Upper lobe of left lung (tissue), 6 donors: ENCODE measurements around the gene C15orf40. TPM values are rescaled to one million over a fixed set of nuclear protein-coding genes. Genes with fewer than 3 reads are reported as not detected.

Experiments used
- ATAC-seq, 2 donors: fragments of 200-7000 bp; cut with Tn5 transposase; one replicate each; pipeline ENCODE4 v1.9.1; 2022; ENCODE audit warnings: mild to moderate bottlenecking in 2 of 2, moderate library complexity in 2 of 2; ENCODE audit not compliant: low FRiP score in 2 of 2
- DNase-seq, 2 donors: peaks; one replicate each; pipeline ENCODE4 v3.0.0-alpha.2; 2019 to 2020
- H3K27ac ChIP-seq, 4 donors: fragments of 200-600 bp; sonication (generic); one replicate each; pipeline ENCODE4 v1.5.1; 2016 to 2019
- H3K27me3 ChIP-seq, 4 donors: fragments of 200-600 bp; sonication (generic); one replicate each; pipeline ENCODE4 v1.5.1; 2017 to 2019
- H3K36me3 ChIP-seq, 4 donors: fragments of 200-600 bp; sonication (generic); one replicate each; pipeline ENCODE4 v1.5.1; 2016 to 2019
- H3K4me1 ChIP-seq, 4 donors: fragments of 200-600 bp; sonication (generic); one replicate each; pipeline ENCODE4 v1.5.1; 2018 to 2019
- H3K4me3 ChIP-seq, 4 donors: fragments of 200-600 bp; sonication (generic); one replicate each; pipeline ENCODE4 v1.5.1; 2017 to 2019; ENCODE audit warnings: mild to moderate bottlenecking in 2 of 4, moderate library complexity in 1 of 4
- H3K9me3 ChIP-seq, 4 donors: fragments of 200-600 bp; sonication (generic); one replicate each; pipeline ENCODE4 v1.5.1; 2018 to 2019
- EP300 ChIP-seq, 4 donors: sonication (generic); formaldehyde crosslinking; IDR thresholded peaks; one replicate each; pipeline ENCODE4 v1.5.1; 2017; ENCODE audit warnings: antibody characterized with exemption in 4 of 4, control low read depth in 2 of 4
- POLR2A ChIP-seq, 4 donors: fragments of 450-650 bp; IDR thresholded peaks; one replicate each; pipeline ENCODE4 v1.5.1; 2016 to 2017; ENCODE audit warnings: antibody characterized with exemption in 4 of 4, mild to moderate bottlenecking in 2 of 4
- POLR2AphosphoS5 ChIP-seq, 2 donors: sonication (generic); formaldehyde crosslinking; IDR thresholded peaks; one replicate each; pipeline ENCODE4 v1.5.1; 2017; ENCODE audit warnings: antibody characterized with exemption in 2 of 2
- WGBS, 2 donors: methylation state at CpG; one replicate each; pipeline ENCODE4 v1.1.5; 2017 to 2018; 5-methylcytosine and 5-hydroxymethylcytosine counted together
- total RNA-seq, 6 donors: library from RNA; depleted of rRNA in 4 of 6; stranded (reverse); fragments of >200 nt in 4 of 6; gene quantifications; one replicate each; pipeline versions ENCODE4 v1.1.0 to v1.2.1, GENCODE V29; 2016 to 2021
- TF ChIP-seq, protein P1 (sequence below), 6 experiments: fragments of 450-650 bp in 4 of 6; fragments of 200-600 bp in 2 of 6; sonication (generic) in 2 of 6; IDR thresholded peaks; one replicate each; pipeline ENCODE4 v1.5.1; 2016 to 2019; ENCODE audit warnings: antibody characterized with exemption in 6 of 6
- donor health status: DM: no; HTN: no; CAD: no; lungs with moderate emphysema.
- donor health status: DM: no; HTN: yes; CAD: no; lungs with severe emphysema.

The C15orf40 gene
- 10 to 100 TPM in 5 of 6 donors, 1 to 10 TPM in 1; 8.6 to 27.5 (median 16.8) TPM for total RNA-seq

DNA sequence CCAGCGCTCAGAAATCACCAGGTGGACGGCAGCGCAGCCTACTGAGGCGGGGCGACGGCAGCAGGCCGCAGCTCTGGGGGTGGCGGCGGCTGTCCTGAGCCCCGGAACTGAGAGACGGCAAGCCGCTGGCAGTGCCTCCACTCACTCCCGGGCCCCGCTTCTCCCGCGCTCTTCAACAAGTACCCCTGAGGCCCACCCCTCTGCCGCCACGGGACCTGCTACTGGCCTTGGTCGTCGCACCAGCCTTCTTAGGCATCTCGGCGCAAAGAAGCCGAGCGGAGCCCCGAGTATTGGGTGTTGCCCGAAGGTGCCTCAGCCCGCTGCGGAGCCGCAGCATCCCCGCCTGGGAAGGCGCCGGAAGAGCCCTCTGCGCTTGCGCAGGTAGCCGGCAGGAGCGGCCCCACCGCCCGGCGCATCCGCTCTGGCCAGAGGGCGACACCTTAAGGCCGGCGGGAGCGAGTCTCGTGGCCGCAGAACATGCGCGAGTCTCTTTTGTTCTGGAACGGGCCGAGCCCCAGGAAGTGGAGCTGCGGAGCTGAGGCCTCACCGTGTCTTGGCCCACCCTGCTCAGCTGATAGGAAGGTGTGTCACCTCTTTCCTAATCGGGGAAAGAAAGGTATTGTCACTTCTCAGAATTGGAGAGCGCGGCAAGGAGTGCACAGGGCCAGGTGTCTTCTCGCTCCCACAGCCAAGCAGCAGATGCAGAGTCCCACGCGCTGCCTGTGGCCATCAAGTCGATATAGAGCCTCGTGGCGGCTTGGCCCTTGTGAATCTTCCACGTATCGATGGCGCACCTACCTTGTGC lies at the start of gene C15orf40:
Gene C15orf40, minus strand, starts transcription at position 369 of the 805 bp plus-strand sequence. Its CDS starts 32 bp downstream, at position 337.
- TF ChIP-seq, protein P1, sequence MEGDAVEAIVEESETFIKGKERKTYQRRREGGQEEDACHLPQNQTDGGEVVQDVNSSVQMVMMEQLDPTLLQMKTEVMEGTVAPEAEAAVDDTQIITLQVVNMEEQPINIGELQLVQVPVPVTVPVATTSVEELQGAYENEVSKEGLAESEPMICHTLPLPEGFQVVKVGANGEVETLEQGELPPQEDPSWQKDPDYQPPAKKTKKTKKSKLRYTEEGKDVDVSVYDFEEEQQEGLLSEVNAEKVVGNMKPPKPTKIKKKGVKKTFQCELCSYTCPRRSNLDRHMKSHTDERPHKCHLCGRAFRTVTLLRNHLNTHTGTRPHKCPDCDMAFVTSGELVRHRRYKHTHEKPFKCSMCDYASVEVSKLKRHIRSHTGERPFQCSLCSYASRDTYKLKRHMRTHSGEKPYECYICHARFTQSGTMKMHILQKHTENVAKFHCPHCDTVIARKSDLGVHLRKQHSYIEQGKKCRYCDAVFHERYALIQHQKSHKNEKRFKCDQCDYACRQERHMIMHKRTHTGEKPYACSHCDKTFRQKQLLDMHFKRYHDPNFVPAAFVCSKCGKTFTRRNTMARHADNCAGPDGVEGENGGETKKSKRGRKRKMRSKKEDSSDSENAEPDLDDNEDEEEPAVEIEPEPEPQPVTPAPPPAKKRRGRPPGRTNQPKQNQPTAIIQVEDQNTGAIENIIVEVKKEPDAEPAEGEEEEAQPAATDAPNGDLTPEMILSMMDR (IDR thresholded peaks at IDR 0.05) = peak; percentile 22 to 93 (median 77)
- TF ChIP-seq POLR2AphosphoS5 (IDR thresholded peaks at IDR 0.05) (peak; percentile 88 to 92), EP300 (IDR thresholded peaks at IDR 0.05) (peak in 1 of 4 donors; percentile 34), POLR2A (IDR thresholded peaks at IDR 0.05) (peak in 2 of 4 donors; percentile 66 to 86)
- Histone ChIP-seq H3K36me3 (peaks cover 10 to 45% (median 26%) of the 10 kb centered on the region in 4 donors), H3K9me3 (no peaks in the 10 kb centered on the region), H3K27ac (peak within 1 kb of the TSS; percentile 85 to 89 (median 88)), H3K27me3 (no peaks in the 10 kb centered on the region), H3K4me1 (peaks cover 19 to 29% (median 20%) of the 10 kb centered on the region in 4 donors), H3K4me3 (peak within 1 kb of the TSS; percentile 86 to 99 (median 97))
- ATAC-seq (peak; percentile 98 to 99), DNase-seq (peak; percentile 94 to 96)
- WGBS, 2 donors = 3 to 8% methylated on average over 21 to 61 of the region's 64 CpGs

DNA sequence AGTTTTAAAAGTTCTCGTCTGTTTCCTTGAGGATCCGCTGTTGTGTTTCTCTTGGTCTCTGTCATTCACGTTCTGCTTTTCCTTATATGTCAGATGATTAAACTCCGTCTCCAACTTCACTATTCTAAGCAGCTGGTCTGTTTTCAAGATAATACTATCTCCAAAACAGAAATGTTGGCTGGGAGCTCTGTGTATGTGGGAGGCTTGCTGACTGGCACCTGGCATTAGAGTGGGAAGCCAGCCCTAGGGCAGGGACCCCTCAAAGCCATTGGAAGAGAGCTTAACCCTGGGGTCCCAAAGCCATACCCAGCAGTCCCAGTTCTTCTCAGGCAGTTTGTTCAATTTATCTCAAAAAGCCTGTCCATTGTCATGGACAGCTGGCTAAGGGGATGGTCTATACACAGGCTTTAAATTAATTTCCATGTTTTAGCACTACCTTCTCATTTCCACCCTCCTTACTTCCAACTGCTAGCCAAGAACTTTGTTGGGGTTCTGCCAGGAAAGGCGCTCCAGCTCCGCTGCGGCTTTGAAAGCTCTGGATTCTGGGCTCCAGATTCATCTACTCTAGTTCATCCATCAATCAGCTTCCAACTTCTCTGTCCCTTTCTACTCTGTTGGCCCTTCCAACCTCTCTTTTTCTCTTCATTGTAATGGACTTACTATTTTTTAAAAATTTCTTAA lies 46.4 kb upstream of the C15orf40 start:
- WGBS, 2 donors = 71 to 77% methylated on average over 7 of the region's 7 CpGs
- Histone ChIP-seq H3K4me1 (peaks cover 6 to 49% (median 12%) of the 10 kb centered on the region in 4 donors), H3K27ac (no peak overlapping the region), H3K27me3 (no peaks in the 10 kb centered on the region), H3K9me3 (no peaks in the 10 kb centered on the region), H3K36me3 (peaks cover 7 to 37% (median 17%) of the 10 kb centered on the region in 4 donors), H3K4me3 (no peak overlapping the region)
- TF ChIP-seq EP300 (IDR thresholded peaks at IDR 0.05) = no peak
- DNase-seq (no peak), ATAC-seq (no peak)

DNA sequence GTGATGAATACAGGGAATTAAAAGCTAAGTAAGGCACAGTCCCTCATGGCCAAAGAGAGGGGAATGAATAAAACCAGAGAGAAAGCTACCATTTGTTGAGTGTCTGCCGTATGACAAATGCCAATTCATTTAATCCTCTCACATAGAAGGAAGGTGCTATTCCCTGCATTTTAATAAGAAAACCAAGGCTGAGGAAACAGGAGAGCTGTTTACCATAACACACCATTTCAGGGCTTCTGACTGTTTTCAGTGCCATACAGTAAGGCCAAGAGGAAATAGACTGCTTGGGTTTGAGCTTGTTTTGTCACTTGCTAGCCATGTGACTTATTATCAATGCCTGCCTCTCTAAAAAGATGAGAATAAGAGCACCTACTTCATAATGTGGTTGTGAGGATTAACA lies 45.6 kb upstream of the C15orf40 start:
- 83 to 96% methylated on average over 1 of the region's 1 CpG for WGBS, 2 donors
- H3K36me3 ChIP-seq = peaks cover 7 to 40% (median 18%) of the 10 kb centered on the region in 4 donors
- no peaks in the 10 kb centered on the region for H3K27me3 ChIP-seq
- TF ChIP-seq POLR2AphosphoS5 (IDR thresholded peaks at IDR 0.05) (no peak), POLR2A (IDR thresholded peaks at IDR 0.05) (no peak), EP300 (IDR thresholded peaks at IDR 0.05) (no peak)
- TF ChIP-seq, protein P1 (IDR thresholded peaks at IDR 0.05) = no peak
- peaks cover 3 to 42% (median 4%) of the 10 kb centered on the region in 4 donors for H3K4me1 ChIP-seq
- no peaks in the 10 kb centered on the region for H3K9me3 ChIP-seq
- no peak overlapping the region for H3K27ac ChIP-seq
- H3K4me3 ChIP-seq = no peak overlapping the region
- DNase-seq (no peak), ATAC-seq (no peak)

DNA sequence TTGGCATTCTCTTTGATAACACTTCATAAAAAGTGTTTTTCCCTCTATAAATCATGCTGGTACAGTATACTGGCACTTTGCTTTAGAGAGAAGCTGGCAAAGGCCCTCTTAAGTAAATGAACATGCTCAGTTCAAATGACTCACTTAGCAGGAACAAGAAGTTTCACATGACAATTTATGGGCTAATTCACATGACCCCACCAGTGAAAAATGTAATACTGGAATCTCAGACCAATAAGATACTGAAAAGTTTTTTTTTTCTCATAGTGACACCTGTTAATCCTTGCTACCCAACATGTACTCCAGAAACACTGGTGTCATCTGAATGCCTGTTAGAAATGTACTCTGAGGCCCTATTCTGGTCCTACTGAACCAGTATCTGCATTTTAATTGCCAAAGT lies 41.7 kb upstream of the C15orf40 start:
- peaks cover 7 to 65% (median 23%) of the 10 kb centered on the region in 4 donors for H3K36me3 ChIP-seq
- H3K4me1 ChIP-seq = peaks cover 0 to 18% (median 2%) of the 10 kb centered on the region in 4 donors
- TF ChIP-seq POLR2A (IDR thresholded peaks at IDR 0.05) (no peak), POLR2AphosphoS5 (IDR thresholded peaks at IDR 0.05) (no peak), EP300 (IDR thresholded peaks at IDR 0.05) (no peak)
- TF ChIP-seq, protein P1 (IDR thresholded peaks at IDR 0.05) = no peak
- H3K27me3 ChIP-seq = no peaks in the 10 kb centered on the region
- H3K27ac ChIP-seq = no peak overlapping the region
- ATAC-seq (no peak), DNase-seq (no peak)
- no peak overlapping the region for H3K4me3 ChIP-seq
- no peaks in the 10 kb centered on the region for H3K9me3 ChIP-seq

DNA sequence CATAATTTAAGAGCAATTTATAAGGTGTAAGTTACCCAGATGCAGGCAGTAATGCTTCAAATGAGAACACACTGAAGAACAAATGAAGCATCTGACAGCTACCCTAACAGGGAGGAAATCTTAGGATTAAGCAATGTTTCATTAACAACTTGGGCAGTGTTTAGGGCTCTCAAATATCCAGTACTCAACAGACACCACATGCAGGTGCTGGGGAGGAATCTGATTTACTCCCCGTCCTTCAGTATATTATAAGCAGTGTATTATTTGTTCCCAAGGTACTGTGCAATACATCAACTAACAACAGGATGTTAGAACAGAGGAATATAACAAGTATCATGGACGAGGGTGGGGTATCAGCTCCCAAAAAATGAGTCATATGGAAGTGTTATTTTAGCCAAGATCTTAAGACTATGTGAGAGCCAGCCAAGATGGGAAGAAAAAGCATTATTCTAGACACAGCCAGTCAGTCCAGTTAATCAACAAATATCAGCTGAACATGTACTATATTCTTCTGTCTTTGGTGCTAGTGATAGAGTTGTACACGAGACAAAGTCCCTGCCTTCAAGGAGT lies 35.2 kb upstream of the C15orf40 start:
- peak in 1 of 2 donors; percentile 75 for ATAC-seq
- TF ChIP-seq EP300 (IDR thresholded peaks at IDR 0.05) (no peak), POLR2A (IDR thresholded peaks at IDR 0.05) (no peak)
- TF ChIP-seq, protein P1 (IDR thresholded peaks at IDR 0.05) = no peak
- Histone ChIP-seq H3K4me3 (no peak overlapping the region), H3K36me3 (peaks cover 9 to 59% (median 18%) of the 10 kb centered on the region in 4 donors), H3K27me3 (no peaks in the 10 kb centered on the region), H3K4me1 (peaks cover 0 to 6% (median 3%) of the 10 kb centered on the region in 4 donors), H3K9me3 (no peaks in the 10 kb centered on the region), H3K27ac (peak overlapping the region in 1 of 4 donors; percentile 4)
- 66 to 70% methylated on average over 3 of the region's 3 CpGs for WGBS, 2 donors
- DNase-seq = no peak
